Left ventricle myocardium inferior (tissue), 1 donor: ENCODE data around the gene TCEAL8. TPM values are rescaled to one million over a fixed set of nuclear protein-coding genes. Genes with fewer than 3 reads are reported as not detected.
A peak's percentile ranks its signal among the peaks of the same experiment; 100 is the strongest.
"Not testable (repeated sequence)": the region's sequence is repeated elsewhere in the genome, so short reads cannot be mapped to it uniquely, and the experiment has no call there.

Experiments used
- DNase-seq: peaks from one replicate; pipeline ENCODE4 v3.0.0-alpha.2; 2020
- H3K27ac ChIP-seq: fragments of 200-600 bp; replicated peaks from 2 replicates; pipeline ENCODE4 v1.8.0; 2021
- H3K27me3 ChIP-seq: fragments of 200-600 bp; 2 replicates; pipeline ENCODE4 v1.8.0; 2021; ENCODE audit warnings: low read depth
- H3K36me3 ChIP-seq: fragments of 200-600 bp; 2 replicates; pipeline ENCODE4 v1.8.0; 2021
- H3K4me1 ChIP-seq: fragments of 200-600 bp; 2 replicates; pipeline ENCODE4 v1.8.0; 2021
- H3K4me3 ChIP-seq: fragments of 200-600 bp; 2 replicates; pipeline ENCODE4 v1.8.0; 2021; ENCODE audit warnings: mild to moderate bottlenecking, moderate library complexity
- H3K9me3 ChIP-seq: fragments of 200-600 bp; replicated peaks from 2 replicates; pipeline ENCODE4 v1.8.0; 2021
- CTCF ChIP-seq: fragments of 200-600 bp; IDR thresholded peaks from 2 replicates; pipeline ENCODE4 v1.8.0; 2021; ENCODE audit warnings: antibody characterized with exemption, mild to moderate bottlenecking, borderline replicate concordance
- intact Hi-C: fragments of 100-400 bp; cut with micrococcal nuclease; formaldehyde crosslinking; loops from one replicate; pipeline ENCODE4 v1.11.0; 2022
- total RNA-seq: library from RNA; stranded (reverse); fragmentation: NEBNext Ultra II Directional; extraction: Animal tissue kit (Norgen Biotek cat#: 25700); gene quantifications from one replicate; pipeline ENCODE4 v1.2.1, GENCODE V29; 2021
- donor health status: DM: no; HTN: yes; CAD: no; lungs with severe emphysema.

The TCEAL8 gene
- total RNA-seq, 1 donor from 2014 or later: 48.5 TPM

- peak overlapping the region; percentile 90 for H3K27ac ChIP-seq
- peaks cover 24% of the 10 kb centered on the region for H3K4me1 ChIP-seq
- no peaks in the 10 kb centered on the region for H3K27me3 ChIP-seq
- H3K9me3 ChIP-seq: no peaks in the 10 kb centered on the region
- H3K4me3 ChIP-seq: peak overlapping the region; percentile 76
- TF ChIP-seq CTCF: no peak
- intact Hi-C loops: no loop called here
- H3K36me3 ChIP-seq: no peaks in the 10 kb centered on the region
- no peak for DNase-seq
These were observed 1.3 kb downstream of the TCEAL8 start for GRCh38 chrX:103253608-103254007.

GRCh38 chrX:103250977-103251376 is 4.0 kb downstream of the TCEAL8 start:
- intact Hi-C loops: no loop called here
- H3K27ac ChIP-seq: no peak overlapping the region
- TF ChIP-seq CTCF: no peak

GRCh38 chrX:103249805-103250204 is 5.2 kb downstream of the TCEAL8 start:
- Histone ChIP-seq H3K27me3 (no peaks in the 10 kb centered on the region), H3K9me3 (no peaks in the 10 kb centered on the region), H3K36me3 (no peaks in the 10 kb centered on the region), H3K4me1 (peaks cover 21% of the 10 kb centered on the region), H3K4me3 (no peak overlapping the region), H3K27ac (no peak overlapping the region)
- no peak for TF ChIP-seq CTCF
- DNase-seq: no peak
- intact Hi-C loops: no loop called here

More at GRCh38 chrX:103250977-103251376, 4.0 kb downstream of the TCEAL8 start:
- no peaks in the 10 kb centered on the region for H3K9me3 ChIP-seq
- no peak overlapping the region for H3K4me3 ChIP-seq
- H3K4me1 ChIP-seq: peaks cover 24% of the 10 kb centered on the region
- H3K27me3 ChIP-seq: no peaks in the 10 kb centered on the region
- no peak for DNase-seq
- H3K36me3 ChIP-seq: no peaks in the 10 kb centered on the region

- Histone ChIP-seq H3K9me3 (no peaks in the 10 kb centered on the region), H3K36me3 (no peaks in the 10 kb centered on the region), H3K4me3 (no peak overlapping the region), H3K27ac (no peak overlapping the region), H3K4me1 (peaks cover 17% of the 10 kb centered on the region), H3K27me3 (no peaks in the 10 kb centered on the region)
- DNase-seq: no peak
- intact Hi-C loops: no loop called here
- peak; percentile 50 for TF ChIP-seq CTCF
These were observed 6.4 kb downstream of the TCEAL8 start for GRCh38 chrX:103248553-103248952.

- Histone ChIP-seq H3K4me3 (no peak overlapping the region), H3K27me3 (no peaks in the 10 kb centered on the region), H3K27ac (no peak overlapping the region), H3K9me3 (no peaks in the 10 kb centered on the region), H3K4me1 (no peaks in the 10 kb centered on the region), H3K36me3 (no peaks in the 10 kb centered on the region)
- intact Hi-C loops: no loop called here
- no peak for TF ChIP-seq CTCF
- DNase-seq: no peak
These were observed 14.8 kb downstream of the TCEAL8 start for GRCh38 chrX:103240155-103240554.

- no peaks in the 10 kb centered on the region for H3K36me3 ChIP-seq
- no peak overlapping the region for H3K27ac ChIP-seq
- no peaks in the 10 kb centered on the region for H3K9me3 ChIP-seq
- intact Hi-C loops: no loop called here
- no peak overlapping the region for H3K4me3 ChIP-seq
- H3K27me3 ChIP-seq: no peaks in the 10 kb centered on the region
- no peak for DNase-seq
- H3K4me1 ChIP-seq: no peaks in the 10 kb centered on the region
- no peak for TF ChIP-seq CTCF
These were observed 18.7 kb downstream of the TCEAL8 start for GRCh38 chrX:103236296-103236695.

- intact Hi-C loops, H3K4me3 ChIP-seq, H3K27me3 ChIP-seq, H3K36me3 ChIP-seq, H3K27ac ChIP-seq, H3K4me1 ChIP-seq, DNase-seq, H3K9me3 ChIP-seq: not testable (repeated sequence)
These were observed 19.3 kb downstream of the TCEAL8 start for GRCh38 chrX:103235608-103236007.
